CD4-positive, alpha-beta T cell (primary cell): ENCODE data around the gene CGNL1. TPM values are rescaled to one million over a fixed set of nuclear protein-coding genes. Genes with fewer than 3 reads are reported as not detected.

Experiments used
- ATAC-seq: fragments of 200-7000 bp; cut with Tn5 transposase; one replicate; pipeline ENCODE4 v1.10.0; 2022; ENCODE audit warnings: mild to moderate bottlenecking; ENCODE audit not compliant: poor library complexity
- CTCF ChIA-PET: fragments of 350-600 bp; sonication (Branson Sonifier 250); formaldehyde crosslinking; loops from one replicate; lab custom pipeline; 2021; ENCODE audit warnings: antibody characterized with exemption, inconsistent platforms; lab: Charles Lee
- POLR2A ChIA-PET: fragments of 350-600 bp; sonication (Branson Sonifier 250); formaldehyde crosslinking; loops from one replicate; lab custom pipeline; 2021; ENCODE audit warnings: antibody characterized with exemption, inconsistent platforms; lab: Charles Lee
- DNase-seq, 14 experiments: peaks; one replicate each; pipeline ENCODE4 v3.0.0-alpha.2; 2013 to 2020; ENCODE audit warnings: mixed read lengths in 2 of 14
- H3K27ac ChIP-seq, 2 donors: one replicate each; pipeline versions ENCODE4 v1.5.1 to v1.7.0; 2013; ENCODE audit warnings: low read length in 2 of 2, low read depth in 1 of 2, mild to moderate bottlenecking in 1 of 2
- H3K27me3 ChIP-seq, 2 experiments: 1 replicate in 1 of 2; 2 replicates in 1 of 2; pipeline versions ENCODE4 v1.6.1 to v1.7.0; 2013; ENCODE audit warnings: low read length in 2 of 2, control low read depth in 1 of 2, mild to moderate bottlenecking in 1 of 2, moderate library complexity in 1 of 2; ENCODE audit not compliant: insufficient read depth in 2 of 2, control insufficient read depth in 1 of 2
- H3K36me3 ChIP-seq: one replicate; pipeline ENCODE4 v1.6.1; 2013; ENCODE audit warnings: low read length, control low read depth; ENCODE audit not compliant: insufficient read depth
- H3K4me1 ChIP-seq: one replicate; pipeline ENCODE4 v1.6.1; 2013; ENCODE audit warnings: low read length, control low read depth; ENCODE audit not compliant: insufficient read depth
- H3K4me3 ChIP-seq: one replicate; pipeline ENCODE4 v1.5.1; 2013; ENCODE audit warnings: mild to moderate bottlenecking, low read length, moderate library complexity
- H3K9me3 ChIP-seq, 2 experiments: 1 replicate in 1 of 2; 2 replicates in 1 of 2; pipeline versions ENCODE4 v1.6.1 to v1.7.0; 2013; ENCODE audit warnings: low read length in 2 of 2, mild to moderate bottlenecking in 2 of 2, control low read depth in 1 of 2, moderate library complexity in 1 of 2; ENCODE audit not compliant: control insufficient read depth in 1 of 2, insufficient read depth in 1 of 2
- H3K27ac Mint-ChIP-seq: one replicate; pipeline ENCODE4 v1.8.0; 2020; ENCODE audit warnings: mixed read lengths
- H3K27me3 Mint-ChIP-seq: one replicate; pipeline ENCODE4 v1.8.0; 2021; ENCODE audit warnings: mixed read lengths
- H3K36me3 Mint-ChIP-seq: one replicate; pipeline ENCODE4 v1.8.0; 2021; ENCODE audit warnings: low read depth, mixed read lengths
- H3K4me1 Mint-ChIP-seq: one replicate; pipeline ENCODE4 v1.8.0; 2021; ENCODE audit warnings: low read depth, mixed read lengths
- H3K4me3 Mint-ChIP-seq: one replicate; pipeline ENCODE4 v1.8.0; 2020; ENCODE audit warnings: mild to moderate bottlenecking, mixed read lengths
- H3K9me3 Mint-ChIP-seq: one replicate; pipeline ENCODE4 v1.8.0; 2020; ENCODE audit warnings: mixed read lengths
- intact Hi-C, 2 experiments: fragments of 100-400 bp; cut with DNase I in 1 of 2; cut with micrococcal nuclease in 1 of 2; formaldehyde crosslinking; loops; one replicate each; pipeline versions ENCODE4 v1.15.1 to v1.9.0; 2023 to 2025; cut with DNase I, micrococcal nuclease
- total RNA-seq, 174 experiments: library from RNA in 2 of 174; stranded (reverse) in 2 of 174; gene quantifications; one replicate each; pipeline ENCODE4 v1.2.3 and lab custom pipeline; 2021 to 2026
- TF ChIP-seq, protein P1 (sequence below): fragments of 200-600 bp; IDR thresholded peaks from one replicate; pipeline ENCODE4 v1.8.0; 2022; ENCODE audit warnings: antibody characterized with exemption, mild to moderate bottlenecking

The CGNL1 gene
- total RNA-seq, 2 experiments from 2014 or later = not detected

DNA sequence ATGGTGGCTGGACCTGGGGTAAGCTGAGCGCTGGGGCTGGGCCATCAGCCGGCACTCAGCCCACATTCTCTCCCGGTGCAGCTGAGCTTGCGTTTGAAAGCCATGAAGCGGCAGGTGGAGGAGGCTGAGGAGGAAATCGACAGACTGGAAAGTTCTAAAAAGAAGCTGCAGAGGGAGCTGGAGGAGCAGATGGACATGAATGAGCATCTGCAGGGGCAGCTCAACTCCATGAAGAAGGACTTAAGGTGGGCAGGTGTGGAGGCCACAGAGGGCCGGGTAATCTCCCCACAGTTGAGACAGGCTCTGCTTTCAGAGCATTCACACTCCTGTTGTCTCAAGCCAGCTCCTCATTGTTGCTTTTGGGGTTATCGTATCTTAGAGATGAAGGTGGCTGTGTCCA lies 169.7 kb downstream of the CGNL1 start:
- CTCF ChIA-PET = no interaction called here
- Mint-ChIP-seq H3K4me3 (no peak overlapping the region), H3K9me3 (no peaks in the 10 kb centered on the region), H3K4me1 (no peaks in the 10 kb centered on the region), H3K36me3 (no peaks in the 10 kb centered on the region), H3K27ac (no peak overlapping the region), H3K27me3 (peaks cover 8% of the 10 kb centered on the region)
- POLR2A ChIA-PET = no interaction called here
- no peak for DNase-seq
- no peaks in the 10 kb centered on the region for H3K36me3 ChIP-seq
- intact Hi-C loops = no loop called here
- H3K4me3 ChIP-seq = no peak overlapping the region
- no peak for ATAC-seq
- no peaks in the 10 kb centered on the region for H3K4me1 ChIP-seq
- no peaks in the 10 kb centered on the region for H3K27me3 ChIP-seq
- TF ChIP-seq, protein P1, sequence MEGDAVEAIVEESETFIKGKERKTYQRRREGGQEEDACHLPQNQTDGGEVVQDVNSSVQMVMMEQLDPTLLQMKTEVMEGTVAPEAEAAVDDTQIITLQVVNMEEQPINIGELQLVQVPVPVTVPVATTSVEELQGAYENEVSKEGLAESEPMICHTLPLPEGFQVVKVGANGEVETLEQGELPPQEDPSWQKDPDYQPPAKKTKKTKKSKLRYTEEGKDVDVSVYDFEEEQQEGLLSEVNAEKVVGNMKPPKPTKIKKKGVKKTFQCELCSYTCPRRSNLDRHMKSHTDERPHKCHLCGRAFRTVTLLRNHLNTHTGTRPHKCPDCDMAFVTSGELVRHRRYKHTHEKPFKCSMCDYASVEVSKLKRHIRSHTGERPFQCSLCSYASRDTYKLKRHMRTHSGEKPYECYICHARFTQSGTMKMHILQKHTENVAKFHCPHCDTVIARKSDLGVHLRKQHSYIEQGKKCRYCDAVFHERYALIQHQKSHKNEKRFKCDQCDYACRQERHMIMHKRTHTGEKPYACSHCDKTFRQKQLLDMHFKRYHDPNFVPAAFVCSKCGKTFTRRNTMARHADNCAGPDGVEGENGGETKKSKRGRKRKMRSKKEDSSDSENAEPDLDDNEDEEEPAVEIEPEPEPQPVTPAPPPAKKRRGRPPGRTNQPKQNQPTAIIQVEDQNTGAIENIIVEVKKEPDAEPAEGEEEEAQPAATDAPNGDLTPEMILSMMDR = no peak
- no peaks in the 10 kb centered on the region for H3K9me3 ChIP-seq
- H3K27ac ChIP-seq = no peak overlapping the region

DNA sequence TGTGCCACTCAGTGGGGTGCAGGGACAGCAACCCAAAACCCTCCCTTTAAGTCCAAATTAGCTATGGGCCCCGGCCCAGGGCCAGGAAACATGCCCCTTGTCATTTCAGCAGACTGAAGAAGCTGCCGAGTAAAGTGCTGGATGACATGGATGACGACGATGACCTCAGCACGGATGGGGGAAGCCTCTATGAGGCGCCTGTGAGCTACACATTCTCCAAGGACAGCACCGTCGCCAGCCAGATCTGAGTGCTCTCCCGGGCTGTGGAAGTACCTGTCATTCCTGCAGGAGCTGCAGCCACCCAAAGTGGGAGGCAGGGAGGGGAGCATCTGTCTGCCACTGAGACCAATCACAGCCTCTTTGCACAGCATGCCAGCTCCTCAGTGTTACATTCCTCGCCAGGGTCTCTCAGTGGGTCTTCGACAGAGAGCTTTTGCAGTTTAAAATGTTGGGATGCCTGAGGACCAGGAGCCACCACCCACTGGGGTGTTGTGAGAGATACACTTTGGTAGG lies 171.0 kb downstream of the CGNL1 start:
- no peaks in the 10 kb centered on the region for H3K4me1 ChIP-seq
- H3K9me3 ChIP-seq = no peaks in the 10 kb centered on the region
- no peaks in the 10 kb centered on the region for H3K36me3 ChIP-seq
- ATAC-seq (no peak), DNase-seq (no peak)
- ChIA-PET CTCF (no interaction called here), POLR2A (no interaction called here)
- H3K27me3 ChIP-seq = no peaks in the 10 kb centered on the region
- Mint-ChIP-seq H3K27ac (no peak overlapping the region), H3K27me3 (peaks cover 11% of the 10 kb centered on the region), H3K36me3 (no peaks in the 10 kb centered on the region), H3K4me1 (no peaks in the 10 kb centered on the region), H3K4me3 (no peak overlapping the region), H3K9me3 (no peaks in the 10 kb centered on the region)
- TF ChIP-seq, protein P1 = no peak
- H3K27ac ChIP-seq = no peak overlapping the region
- H3K4me3 ChIP-seq = no peak overlapping the region
- intact Hi-C loops = no loop called here

DNA sequence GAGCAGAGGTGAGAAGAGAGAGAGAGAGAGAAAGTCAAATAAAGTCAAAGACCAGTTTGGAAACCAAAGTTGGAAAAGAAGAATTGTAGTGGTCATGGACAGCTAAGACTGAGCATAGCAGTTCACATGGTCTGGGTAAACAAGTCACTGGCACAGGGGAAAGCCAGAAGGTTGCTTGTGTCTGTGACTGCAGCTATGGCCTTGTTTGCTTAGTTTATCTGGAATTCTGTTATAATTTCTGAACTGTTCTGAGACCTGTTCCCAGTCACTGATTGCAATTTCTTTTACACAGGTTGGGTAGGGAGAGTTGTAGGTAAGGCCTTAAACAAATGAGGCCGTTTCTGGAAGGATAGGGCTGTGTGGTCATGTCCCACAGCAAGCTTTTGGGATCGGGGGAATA lies 172.0 kb downstream of the CGNL1 start:
- DNase-seq = no peak
- Histone ChIP-seq H3K27me3 (no peaks in the 10 kb centered on the region), H3K4me3 (no peak overlapping the region), H3K9me3 (no peaks in the 10 kb centered on the region), H3K4me1 (no peaks in the 10 kb centered on the region), H3K27ac (no peak overlapping the region), H3K36me3 (no peaks in the 10 kb centered on the region)
- intact Hi-C loops = no loop called here
- TF ChIP-seq, protein P1 = no peak
- Mint-ChIP-seq H3K27me3 (peaks cover 7% of the 10 kb centered on the region), H3K4me1 (no peaks in the 10 kb centered on the region), H3K36me3 (no peaks in the 10 kb centered on the region), H3K4me3 (no peak overlapping the region), H3K9me3 (no peaks in the 10 kb centered on the region), H3K27ac (no peak overlapping the region)
- ChIA-PET POLR2A (no interaction called here), CTCF (no interaction called here)
- no peak for ATAC-seq
